ENCODE measurements around the gene MLPH.

Gene MLPH

DNA sequence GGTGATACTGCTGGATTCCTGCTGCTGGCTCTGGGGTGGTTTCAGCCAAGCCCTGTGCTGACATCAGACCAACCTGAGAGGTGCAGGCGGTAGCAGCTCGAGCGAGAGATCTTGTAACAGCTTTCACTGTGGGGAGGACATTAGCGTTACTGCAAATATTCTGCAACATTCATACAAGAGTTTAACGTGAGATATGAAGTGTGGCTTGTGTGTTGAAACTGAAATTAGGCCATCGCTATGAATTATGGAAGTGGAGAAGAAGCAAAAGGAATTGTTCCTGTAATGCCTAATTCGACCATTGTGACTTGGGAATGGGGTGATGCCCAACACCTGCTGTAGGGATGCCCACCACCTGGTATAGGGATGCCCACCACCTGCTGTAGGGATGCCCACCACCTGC, 6.5 kb upstream of the MLPH start:
- DNase-seq (ENCODE audit: low read depth in 2 of 2): no peak

DNA sequence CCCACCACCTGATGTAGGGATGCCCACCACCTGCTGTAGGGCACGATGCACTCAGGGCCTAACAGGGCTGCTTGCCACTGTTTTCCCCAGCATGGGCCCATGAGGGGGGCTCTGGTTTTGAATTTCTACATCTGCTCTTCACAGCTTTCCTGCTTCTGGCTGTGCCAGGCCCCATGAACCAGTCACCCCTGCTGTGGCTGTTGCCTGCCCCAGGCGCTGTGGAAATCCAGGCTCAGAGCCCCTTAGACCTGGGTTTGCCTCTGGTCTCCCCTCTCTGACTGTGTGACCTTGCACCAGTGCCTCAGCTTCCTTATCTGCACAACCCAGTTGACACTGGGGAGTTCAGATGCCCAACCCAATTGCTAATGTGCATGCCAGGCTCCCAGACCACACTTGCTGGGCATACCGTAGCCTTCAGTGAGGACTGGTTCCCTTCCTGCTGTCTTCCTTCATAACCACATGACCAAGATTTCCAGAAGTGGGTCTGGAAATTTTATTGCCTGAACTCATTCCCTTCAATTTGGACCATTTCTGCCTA, 6.0 kb upstream of the MLPH start:
- DNase-seq (ENCODE audit: low read depth in 2 of 2): no peak

DNA sequence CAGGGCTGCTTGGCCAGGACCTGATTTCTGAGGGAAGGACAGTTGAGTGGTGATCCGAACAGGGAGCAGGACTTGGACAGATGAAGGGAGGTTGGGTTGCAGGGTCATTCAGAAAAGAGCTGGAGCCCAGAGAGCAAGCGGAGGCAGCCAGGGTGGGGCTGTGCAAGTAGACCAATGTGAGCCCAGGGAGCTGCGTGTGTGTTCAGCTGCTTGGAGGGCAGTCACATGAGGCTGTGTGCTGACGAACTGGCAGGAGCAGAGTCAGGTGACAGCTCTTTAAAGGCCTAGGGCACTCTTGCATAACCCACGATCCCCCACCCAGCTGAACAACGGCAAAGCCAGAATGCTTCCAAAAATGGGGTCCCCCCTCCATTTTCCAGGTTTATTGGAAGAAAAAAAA, 4.6 kb upstream of the MLPH start:
- no peak for DNase-seq (ENCODE audit: low read depth in 2 of 2)

DNA sequence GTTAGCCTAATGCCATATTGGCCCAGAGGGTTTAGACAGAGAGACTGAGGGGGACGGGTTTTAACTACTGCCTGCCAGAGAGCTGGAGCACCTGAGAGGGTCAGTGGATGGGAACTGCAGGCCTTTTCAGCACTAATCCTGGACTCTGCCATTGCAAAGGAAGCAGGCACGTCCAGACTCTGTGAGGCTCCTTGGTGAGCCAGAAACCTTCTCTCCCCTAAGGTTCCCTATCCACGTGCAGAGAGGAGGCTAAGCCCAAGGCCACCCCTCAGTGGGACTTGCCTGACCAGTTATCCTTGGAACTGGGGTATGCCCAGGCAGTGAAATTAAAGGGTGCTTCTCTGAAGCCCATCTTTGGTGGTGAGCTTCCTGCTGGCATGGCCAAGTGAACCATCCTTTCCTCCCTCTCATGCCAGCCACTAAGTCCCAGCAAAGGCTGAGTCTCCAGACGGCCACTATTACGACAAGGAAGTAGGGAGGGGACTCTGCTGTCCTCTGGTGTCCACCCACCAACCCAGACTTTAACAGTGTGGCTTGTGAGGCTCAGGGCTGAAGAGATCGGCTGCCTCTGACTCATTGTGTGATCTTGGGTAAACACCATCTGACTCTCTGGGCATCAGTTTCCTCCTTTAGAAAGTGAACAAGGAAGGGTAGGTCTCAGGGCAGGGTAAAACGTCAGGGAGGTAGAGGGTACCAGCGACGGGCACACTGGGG, 3.9 kb upstream of the MLPH start:
- DNase-seq (ENCODE audit: low read depth in 2 of 2): no peak

DNA sequence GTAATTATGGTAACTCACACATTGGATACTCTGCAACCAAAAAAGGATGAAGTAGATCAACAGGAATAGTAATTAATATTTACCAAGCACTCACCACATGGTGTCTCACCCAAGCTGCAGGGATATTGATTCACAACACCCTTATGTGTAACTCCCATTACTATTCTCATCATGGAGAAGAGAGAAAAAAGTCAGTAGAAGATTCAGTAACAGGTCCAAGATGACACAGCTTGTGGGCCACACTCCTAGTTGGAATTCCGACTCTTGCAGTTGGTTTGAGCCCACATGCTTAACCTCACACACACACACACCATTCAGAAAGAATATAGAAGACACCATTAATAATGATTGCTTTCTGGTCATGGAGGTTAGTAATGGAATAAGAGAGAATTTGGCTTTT, 1.7 kb upstream of the MLPH start:
- DNase-seq (ENCODE audit: low read depth in 2 of 2): no peak

DNA sequence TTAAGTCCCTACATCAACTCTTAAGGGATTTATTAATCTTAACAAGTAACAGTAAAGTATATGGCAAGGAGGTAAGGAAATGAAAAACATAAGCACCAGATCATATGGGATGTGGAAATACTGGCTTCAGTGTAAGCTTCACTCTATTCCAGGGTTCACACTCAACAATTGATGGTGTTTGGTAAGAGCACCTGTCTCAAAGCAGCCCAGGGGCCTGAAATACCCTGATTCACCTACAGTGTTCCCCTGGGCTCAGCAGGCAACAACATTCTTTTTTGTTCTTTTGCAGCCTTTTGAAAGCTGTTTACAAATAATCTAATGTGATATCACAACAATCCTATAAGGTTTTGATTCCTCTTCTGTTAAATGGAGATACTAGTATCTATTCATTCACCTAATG, 1.2 kb upstream of the MLPH start:
- DNase-seq (ENCODE audit: low read depth in 2 of 2): no peak

DNA sequence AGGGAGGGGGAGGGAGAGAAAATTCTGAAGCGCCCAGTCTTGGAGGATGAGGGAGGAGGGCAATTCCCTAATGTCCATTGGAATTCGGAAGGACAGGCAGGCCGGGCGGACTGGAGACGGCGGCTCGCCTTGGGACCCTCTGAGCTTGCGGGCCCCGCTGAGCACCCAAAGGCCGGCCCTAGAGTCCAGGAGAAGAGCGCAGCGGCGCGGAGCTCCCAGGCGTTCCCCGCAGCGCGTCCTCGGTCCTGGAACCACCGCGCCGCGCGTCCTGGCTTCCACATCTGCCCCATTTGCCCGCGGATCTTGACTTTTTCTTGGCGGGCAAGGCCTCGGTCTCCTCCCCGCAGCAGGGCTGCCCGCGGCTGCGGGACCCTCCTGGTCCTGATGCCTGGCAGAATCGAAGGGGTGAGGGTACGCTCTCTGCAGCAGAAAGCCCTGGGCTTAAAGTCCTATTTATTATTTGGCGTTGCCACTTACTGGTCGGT, 675 bp upstream of the MLPH start:
- DNase-seq (ENCODE audit: low read depth in 2 of 2): no peak

DNA sequence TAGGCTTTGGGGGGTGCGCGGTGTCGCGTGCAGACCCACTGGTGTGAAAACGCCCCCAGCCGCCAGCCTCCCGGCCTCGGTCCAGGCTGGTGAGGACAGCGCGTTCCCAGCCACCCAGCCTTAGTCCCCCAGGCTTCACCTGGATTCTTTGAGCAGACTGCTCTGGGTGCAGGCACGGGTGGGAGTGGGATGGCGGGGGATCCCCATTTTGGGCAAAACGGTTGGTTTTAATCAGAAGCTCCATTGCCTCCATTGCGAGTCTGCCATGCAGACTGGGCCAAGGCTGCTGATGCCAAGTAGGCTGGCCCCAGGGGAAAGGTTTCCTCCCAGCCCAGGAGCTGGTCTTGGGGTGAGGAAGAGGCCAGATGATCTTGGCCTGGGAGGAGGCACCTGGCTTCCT, 445 bp downstream of the MLPH start:
- no peak for DNase-seq (ENCODE audit: low read depth in 2 of 2)

DNA sequence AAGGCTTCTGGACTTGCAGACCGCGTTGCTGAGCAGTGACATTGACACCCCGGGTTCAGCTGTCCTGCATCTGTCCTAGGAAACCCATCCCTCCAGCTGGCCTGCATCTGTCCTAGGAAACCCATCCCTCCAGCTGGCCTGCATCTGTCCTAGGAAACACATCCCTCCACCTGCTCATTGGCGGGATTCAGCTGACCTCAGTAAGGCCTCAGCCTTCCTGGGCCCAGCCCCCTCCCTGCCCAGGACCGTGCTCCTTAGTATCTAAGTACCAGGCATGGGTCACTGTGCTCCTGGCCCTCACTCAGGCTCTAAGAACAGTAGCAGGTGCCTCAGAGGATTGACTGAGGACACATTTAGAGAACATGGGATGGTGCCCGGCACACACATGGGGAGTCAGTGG, 1.2 kb downstream of the MLPH start:
- DNase-seq (ENCODE audit: low read depth in 2 of 2): no peak

DNA sequence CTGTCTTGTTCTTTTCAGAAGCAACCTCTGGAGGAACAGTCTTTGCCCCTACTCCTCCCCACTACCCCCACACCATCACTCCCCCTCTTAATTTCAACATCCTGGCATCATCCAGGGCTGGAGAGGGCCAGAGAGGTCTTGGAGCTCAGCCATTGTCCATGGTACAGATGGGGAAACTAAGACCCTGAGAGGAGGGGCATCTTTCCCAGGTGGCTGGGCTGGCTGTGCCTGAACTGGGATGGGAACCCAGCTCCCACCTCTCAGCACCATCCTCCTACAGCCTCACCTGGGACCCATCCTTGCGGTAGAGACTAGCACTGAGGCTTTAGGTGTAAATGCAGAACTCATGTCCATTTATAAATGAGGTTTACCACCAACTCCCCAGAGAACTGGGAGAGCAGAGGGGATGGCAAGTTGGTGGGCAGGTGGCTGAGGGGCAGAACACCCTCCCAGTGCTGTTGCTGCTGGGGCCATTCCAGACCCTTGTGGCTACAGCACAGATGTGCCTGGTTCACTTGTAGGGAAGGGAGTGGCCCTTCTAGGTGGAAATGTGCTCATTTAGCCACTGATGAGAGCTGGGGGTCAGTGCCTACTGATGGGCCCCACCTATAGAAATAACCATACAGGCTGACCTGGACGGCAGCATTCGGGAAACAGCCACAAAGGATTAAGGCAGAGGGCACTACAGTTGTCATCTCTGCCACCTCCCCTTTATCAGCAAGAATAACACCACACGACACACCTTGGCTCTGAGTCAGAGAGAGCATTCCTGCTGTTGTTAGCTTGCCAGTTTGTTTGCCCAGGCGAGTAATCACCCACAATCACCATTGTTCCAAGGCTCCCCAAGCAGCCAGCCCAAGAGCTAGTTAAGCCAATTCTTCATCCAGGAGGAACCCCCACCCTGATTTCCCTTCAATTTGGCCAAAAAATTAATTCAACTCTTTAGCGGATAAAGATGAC, 2.1 kb downstream of the MLPH start:
- DNase-seq (ENCODE audit: low read depth in 2 of 2): no peak

DNA sequence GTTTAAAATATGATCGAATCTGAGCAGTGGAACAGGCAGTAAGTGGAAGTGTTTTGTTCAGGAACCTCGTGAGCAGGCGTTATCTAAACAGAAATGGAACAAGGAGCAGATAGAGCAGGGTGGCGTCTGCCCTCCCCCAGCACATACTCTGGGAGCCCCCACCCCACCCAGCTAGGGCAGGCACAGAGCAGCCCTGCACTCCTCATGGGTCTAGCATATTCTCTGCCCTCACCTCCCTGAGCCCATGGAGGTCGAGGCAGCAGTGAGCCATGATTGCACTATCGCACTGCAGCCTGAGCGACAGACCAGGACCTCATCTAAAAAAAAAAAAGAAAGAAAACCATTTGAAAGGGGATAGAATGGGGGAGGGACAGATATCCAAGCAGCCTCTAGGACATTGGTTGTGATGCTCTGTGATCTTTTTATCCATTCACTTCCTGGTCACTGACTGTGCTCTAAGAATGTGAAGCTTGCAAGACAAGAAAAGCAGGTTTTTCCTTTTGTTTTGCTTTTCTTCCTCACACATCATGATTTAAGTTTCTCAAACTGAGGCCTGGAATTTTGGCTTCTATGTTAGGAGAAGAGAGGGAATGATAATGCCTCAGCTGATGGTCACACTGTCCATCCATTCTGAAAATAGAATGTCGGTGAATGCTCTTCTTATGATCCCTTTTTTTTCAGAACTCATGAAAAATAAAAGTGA, 3.1 kb downstream of the MLPH start:
- no peak for DNase-seq (ENCODE audit: low read depth in 2 of 2)

DNA sequence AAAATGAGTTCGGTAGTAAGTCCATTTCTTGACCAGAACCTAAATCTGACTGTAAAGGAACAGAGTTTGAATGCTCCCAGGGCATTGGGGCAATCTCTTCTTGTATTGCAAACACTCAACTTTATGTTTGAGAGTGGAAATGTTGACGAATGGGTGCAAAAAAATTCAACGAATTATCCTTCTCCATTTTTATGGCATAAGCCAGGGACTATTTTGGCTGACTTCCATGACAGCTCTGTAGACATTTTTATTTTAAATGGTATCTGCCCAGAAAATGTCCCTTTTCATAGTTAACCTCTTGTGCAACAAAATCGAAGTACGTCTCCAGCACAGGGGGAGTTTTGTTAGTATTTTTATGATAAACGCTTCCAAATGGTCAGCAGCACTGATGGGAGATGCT, 3.7 kb downstream of the MLPH start:
- DNase-seq (ENCODE audit: low read depth in 2 of 2): no peak

DNA sequence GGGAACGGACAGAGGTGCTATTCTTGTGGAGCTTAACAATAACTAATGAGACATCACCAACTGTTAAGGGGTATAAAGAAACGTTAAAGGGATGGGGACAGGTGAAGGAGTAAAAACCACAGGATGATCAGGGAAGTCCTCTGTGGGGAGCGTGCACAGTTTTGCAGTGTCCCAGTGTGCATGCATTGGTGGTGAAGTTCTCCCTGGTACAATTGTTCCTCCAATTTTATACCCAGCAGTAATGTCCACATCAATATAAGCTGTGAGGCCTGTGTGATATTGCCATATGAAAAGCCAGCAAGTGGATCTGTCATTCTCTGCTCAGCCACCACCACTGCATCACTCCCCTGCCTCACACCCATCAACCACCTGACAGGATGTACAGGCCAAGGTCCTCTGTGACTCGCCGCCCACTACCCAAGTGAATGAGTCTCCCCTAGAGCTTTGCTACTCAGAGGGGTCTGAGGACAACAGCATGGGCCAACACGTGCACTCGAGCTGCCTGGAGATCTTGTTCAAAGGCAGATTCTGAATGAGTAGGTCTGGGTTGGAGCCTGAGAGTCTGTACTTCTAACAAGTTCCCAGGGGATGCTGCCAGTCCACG, 4.6 kb downstream of the MLPH start:
- DNase-seq (ENCODE audit: low read depth in 2 of 2): no peak

DNA sequence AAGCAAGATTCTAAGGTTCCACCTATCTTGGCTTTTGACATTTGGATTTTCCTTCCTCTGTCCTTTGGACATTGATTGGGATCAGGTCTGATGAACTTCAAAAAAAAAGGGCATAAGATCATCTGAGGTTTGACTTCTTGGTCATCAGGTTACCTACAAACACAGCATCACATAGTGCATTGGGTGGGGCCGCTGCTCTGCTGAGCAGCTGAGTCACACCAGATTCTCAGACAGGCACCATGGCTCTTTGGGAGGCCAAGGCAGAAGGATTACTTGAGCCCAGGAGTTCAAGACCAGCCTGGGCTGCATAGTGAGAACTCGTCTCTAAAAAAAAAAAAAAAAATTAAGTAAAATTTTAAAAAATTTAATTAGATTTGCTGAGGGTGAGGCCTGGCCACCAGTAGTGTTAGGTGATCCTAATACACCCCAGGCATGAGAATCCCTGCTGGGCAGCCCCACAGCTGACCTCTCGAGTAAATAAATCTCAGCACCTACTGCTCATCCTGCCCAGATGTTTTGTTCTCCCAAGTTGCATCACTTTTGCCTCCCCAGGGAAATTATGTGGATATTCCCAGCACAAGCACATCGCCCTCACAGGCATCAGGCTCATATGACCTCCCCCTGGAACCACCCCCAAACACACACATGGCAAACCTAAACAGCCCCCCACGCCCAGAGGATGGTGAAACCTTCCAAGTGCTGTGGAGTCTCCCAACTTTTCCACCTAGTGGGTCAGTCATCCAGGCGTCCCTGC, 5.3 kb downstream of the MLPH start:
- no peak for DNase-seq (ENCODE audit: low read depth in 2 of 2)

DNA sequence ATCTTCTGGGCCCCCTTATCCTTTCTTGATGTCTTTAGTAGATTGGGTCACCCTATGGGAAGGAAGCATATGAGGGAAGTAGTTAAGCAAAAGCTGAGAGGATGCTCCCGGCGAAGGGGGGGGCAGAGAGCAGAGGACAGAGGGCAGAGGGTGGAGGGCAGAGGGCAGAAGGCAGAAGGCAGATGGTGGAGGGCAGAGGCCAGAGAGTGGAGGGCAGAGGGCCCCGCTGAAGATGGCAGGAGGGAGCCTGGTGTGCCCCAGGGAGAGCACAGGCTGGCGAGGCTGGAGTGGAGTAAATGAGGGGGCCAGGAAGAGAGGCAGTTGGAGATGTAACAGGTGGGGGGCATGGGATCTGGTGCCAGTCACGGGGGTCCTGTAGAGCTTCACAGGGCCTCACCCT, 7.0 kb downstream of the MLPH start:
- DNase-seq (ENCODE audit: low read depth in 2 of 2): no peak

DNA sequence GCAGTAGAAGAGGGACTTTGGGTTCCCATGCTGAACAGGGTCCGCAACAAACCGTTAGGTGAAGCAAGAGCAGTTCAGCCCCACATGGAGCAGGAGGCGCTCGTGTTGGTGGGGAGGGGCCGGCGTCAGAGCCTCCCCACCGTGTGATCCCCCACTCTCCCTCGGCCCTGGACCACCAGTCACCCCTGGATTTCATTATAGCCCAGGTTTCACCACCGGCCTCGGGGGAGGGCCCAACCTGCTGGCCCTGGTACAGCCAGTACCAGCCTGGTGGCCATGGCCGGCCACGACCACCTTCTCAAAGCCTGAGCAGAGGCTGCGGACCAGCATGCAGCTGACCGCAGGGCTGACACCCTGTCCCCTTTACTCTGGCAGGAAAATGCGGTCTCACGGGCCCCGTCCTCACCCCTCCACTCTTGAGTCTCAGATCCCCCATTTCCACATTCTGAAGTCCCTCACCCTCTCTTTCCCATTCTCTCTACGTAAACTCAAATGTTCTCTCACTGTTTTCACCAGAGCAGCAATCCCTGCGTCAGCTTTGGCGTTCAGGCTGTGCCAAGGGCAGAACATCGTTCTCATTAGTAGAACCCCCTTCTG, 8.6 kb downstream of the MLPH start:
- no peak for DNase-seq (ENCODE audit: low read depth in 2 of 2)

DNA sequence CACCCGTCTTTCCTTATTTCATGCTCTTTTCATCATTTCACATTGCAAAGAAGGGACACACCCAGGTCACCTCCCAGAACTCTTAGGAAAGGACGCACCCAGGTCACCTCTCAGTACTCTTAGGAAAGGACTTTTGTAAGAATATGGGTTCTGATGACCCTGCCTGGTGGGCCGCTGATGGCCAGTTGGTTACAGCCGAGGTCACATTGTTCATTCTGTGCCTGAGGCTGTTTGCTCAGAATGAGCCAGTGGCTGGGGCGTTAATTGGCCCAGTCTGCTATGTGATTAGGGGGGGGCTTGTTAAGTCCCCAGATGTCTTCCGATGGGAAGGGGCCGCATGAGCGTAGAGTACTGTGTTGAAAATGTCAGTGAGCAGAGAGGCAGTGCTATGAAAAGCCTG, 9.4 kb downstream of the MLPH start:
- DNase-seq (ENCODE audit: low read depth in 2 of 2): no peak

DNA sequence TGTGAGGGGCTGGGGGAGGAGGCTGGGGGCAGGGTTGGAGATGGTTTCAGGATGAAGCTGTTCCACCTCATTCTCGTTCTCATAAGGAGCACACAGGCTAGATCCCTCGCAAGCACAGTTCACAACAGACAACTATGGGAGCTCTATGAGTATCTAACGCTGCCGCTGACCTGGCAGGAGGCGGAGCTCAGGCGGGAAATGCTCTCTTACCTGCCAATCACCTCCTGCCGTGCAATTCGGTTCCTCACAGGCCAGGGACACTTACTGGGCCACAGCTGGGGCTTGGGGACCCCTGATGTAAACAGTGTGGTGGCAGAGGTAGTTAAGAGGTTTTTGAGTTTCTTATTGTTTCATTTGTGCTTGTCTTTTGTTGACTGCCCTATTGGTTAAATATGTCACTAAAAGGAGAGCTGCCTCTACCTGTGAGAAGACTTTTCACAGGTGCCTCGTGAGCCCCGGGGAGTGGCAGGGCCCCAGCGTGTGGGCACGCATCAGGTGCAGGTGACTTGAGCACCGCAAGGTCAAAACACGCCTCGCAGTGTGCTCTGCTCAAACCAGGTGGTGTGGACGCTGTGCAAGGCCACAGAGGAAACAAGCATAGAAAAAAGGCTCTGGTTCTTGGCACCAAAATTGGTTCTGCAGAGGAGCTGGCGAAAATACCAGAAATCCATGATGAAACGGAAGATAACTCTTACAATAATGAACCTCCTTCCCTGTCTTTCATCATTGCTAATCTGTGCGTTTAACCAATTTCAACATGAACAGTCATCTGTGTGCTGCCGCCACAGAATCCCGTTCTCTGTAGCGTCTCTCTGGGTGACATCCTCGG, 10.2 kb downstream of the MLPH start:
- no peak for DNase-seq (ENCODE audit: low read depth in 2 of 2)

DNA sequence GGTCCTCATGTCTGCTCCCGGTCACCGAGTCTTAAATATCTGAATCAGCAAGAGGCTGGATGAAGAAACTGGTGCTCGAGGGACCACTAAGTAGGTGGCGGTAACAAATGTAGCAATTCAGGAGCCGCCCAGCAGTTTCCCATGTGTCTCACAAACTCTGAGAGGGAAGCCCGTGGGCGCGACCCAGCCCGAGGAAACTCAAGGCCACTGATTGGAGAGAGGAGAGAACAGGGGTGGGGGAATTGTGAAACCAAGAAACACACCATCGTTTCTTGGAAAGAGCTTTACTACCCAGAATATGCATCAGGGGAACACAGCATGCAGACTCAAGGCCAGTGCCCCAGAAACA, 10.8 kb downstream of the MLPH start:
- DNase-seq (ENCODE audit: low read depth in 2 of 2): no peak

DNA sequence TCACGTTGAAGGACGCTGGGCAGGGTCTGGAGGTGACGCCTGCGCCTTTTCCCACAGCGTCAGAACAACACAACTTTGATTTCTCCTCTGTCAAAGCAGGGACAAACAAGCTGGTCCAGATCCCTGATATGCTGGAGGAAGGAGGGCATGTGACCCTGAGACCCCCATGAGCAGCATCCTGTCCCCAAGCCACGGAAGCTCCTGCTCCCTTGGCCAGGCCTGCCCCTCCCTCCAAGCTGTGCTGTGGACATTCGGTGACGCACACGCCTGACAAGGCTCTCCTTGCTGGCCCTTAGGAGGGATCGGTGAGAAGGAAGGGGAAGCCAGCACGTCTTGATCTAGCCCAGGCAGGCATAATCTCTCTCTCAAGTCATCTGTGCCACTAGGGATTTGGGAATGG, 11.3 kb downstream of the MLPH start:
- no peak for DNase-seq (ENCODE audit: low read depth in 2 of 2)

All from stimulated activated CD8-positive, alpha-beta memory T cell treated with anti-CD3 and anti-CD28 coated beads, Interleukin-7, amount 100 ng/mL, for 1 hour (primary cell).